Thyroid gland (tissue), 4 donors: ENCODE measurements around the gene GUCY2C. TPM values are rescaled to one million over a fixed set of nuclear protein-coding genes. Genes with fewer than 3 reads are reported as not detected.

ENCODE experiments used
- DNase-seq, 2 donors: peaks; one replicate each; pipeline ENCODE4 v3.0.0-alpha.2; 2019
- H3K27ac ChIP-seq, 3 donors: fragments of 200-600 bp; sonication (generic); 1 replicate in 2 of 3; 2 replicates in 1 of 3; pipeline ENCODE4 v1.5.1; 2016 to 2019; ENCODE audit warnings: mild to moderate bottlenecking in 1 of 3, moderate library complexity in 1 of 3
- H3K27me3 ChIP-seq: fragments of 200-600 bp; sonication (generic); one replicate; pipeline ENCODE4 v1.5.1; 2019
- H3K36me3 ChIP-seq, 2 donors: fragments of 200-600 bp; sonication (generic); one replicate each; pipeline ENCODE4 v1.5.1; 2016 to 2019
- H3K4me1 ChIP-seq, 2 donors: fragments of 200-600 bp; sonication (generic); one replicate each; pipeline ENCODE4 v1.5.1; 2017 to 2019
- H3K4me3 ChIP-seq, 3 donors: fragments of 200-600 bp; sonication (generic); replicated peaks in 1 of 3; 1 replicate in 2 of 3; 2 replicates in 1 of 3; pipeline ENCODE4 v1.5.1; 2016; ENCODE audit warnings: mild to moderate bottlenecking in 1 of 3
- H3K9me3 ChIP-seq: fragments of 200-600 bp; sonication (generic); one replicate; pipeline ENCODE4 v1.5.1; 2017
- POLR2A ChIP-seq, 2 donors: fragments of 450-650 bp; IDR thresholded peaks; one replicate each; pipeline ENCODE4 v1.6.1; 2017; ENCODE audit warnings: antibody characterized with exemption in 2 of 2, mild to moderate bottlenecking in 2 of 2, moderate library complexity in 1 of 2
- WGBS, 2 donors: methylation state at CpG; one replicate each; pipeline ENCODE4 v1.1.5; 2017; 5-methylcytosine and 5-hydroxymethylcytosine counted together
- intact Hi-C: fragments of 100-400 bp; cut with DNase I; formaldehyde crosslinking; loops from one replicate; pipeline ENCODE4 v1.15.1; 2023
- total RNA-seq, 4 donors: library from RNA; depleted of rRNA; stranded (reverse); fragments of >200 nt; gene quantifications; one replicate each; pipeline ENCODE4 v1.2.3, GENCODE V29; 2016
- TF ChIP-seq, protein P1 (sequence below), 6 experiments: fragments of 200-600 bp in 3 of 6; fragments of 450-650 bp in 3 of 6; sonication (generic) in 3 of 6; IDR thresholded peaks; one replicate each; pipeline ENCODE4 v1.5.1; 2016 to 2019; ENCODE audit warnings: antibody characterized with exemption in 6 of 6, mild to moderate bottlenecking in 2 of 6, inconsistent platforms in 1 of 6, moderate library complexity in 1 of 6

Gene GUCY2C
- total RNA-seq, 4 donors from 2014 or later = not detected

DNA sequence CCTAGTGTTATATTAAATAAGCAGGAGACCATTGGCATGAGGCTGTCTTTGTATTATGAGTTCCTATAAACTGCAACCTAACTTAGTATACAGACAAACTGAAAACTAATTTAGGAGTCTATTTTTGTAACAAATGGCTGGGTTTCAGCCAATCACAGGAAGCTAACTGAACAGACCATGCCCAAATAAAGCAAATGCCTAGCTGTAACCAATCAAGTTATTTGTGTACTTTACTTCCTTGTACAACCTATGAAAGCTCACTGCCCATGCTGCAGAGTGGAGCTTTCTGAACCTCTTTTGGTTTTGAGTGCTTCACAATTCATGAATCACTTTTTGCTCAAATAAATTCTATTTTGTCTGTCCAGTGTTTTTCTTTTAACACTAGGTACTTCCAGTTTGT, 41.6 kb downstream of the GUCY2C start:
- no peak for TF ChIP-seq POLR2A (IDR thresholded peaks at IDR 0.05)
- TF ChIP-seq, protein P1, sequence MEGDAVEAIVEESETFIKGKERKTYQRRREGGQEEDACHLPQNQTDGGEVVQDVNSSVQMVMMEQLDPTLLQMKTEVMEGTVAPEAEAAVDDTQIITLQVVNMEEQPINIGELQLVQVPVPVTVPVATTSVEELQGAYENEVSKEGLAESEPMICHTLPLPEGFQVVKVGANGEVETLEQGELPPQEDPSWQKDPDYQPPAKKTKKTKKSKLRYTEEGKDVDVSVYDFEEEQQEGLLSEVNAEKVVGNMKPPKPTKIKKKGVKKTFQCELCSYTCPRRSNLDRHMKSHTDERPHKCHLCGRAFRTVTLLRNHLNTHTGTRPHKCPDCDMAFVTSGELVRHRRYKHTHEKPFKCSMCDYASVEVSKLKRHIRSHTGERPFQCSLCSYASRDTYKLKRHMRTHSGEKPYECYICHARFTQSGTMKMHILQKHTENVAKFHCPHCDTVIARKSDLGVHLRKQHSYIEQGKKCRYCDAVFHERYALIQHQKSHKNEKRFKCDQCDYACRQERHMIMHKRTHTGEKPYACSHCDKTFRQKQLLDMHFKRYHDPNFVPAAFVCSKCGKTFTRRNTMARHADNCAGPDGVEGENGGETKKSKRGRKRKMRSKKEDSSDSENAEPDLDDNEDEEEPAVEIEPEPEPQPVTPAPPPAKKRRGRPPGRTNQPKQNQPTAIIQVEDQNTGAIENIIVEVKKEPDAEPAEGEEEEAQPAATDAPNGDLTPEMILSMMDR (IDR thresholded peaks at IDR 0.05) = no peak
- Histone ChIP-seq H3K9me3 (no peaks in the 10 kb centered on the region), H3K36me3 (no peaks in the 10 kb centered on the region), H3K27me3 (no peaks in the 10 kb centered on the region), H3K4me1 (no peaks in the 10 kb centered on the region), H3K4me3 (no peak overlapping the region), H3K27ac (no peak overlapping the region)
- intact Hi-C loops = no loop called here
- no peak for DNase-seq

DNA sequence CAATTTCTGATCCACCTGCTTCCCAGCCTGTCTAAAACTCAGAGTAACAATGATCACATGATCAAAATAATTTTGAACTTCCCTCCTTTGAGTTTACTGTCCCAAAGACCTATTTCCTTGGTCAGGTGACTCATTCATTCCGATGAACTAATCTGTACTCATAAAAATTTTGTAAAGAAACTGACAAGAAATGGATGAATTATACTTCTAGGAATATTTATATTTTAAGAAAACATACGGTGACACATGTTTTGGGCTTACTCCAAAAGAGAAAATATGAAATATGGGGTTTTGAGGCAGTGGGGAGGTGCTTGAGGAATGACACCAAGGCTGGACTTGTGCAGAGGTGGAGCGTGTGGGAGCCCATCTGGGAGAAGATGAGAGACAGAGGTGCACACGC, 42.0 kb downstream of the GUCY2C start:
- Histone ChIP-seq H3K27me3 (no peaks in the 10 kb centered on the region), H3K36me3 (no peaks in the 10 kb centered on the region), H3K9me3 (no peaks in the 10 kb centered on the region), H3K4me1 (no peaks in the 10 kb centered on the region), H3K4me3 (no peak overlapping the region), H3K27ac (no peak overlapping the region)
- no peak for DNase-seq
- intact Hi-C loops = no loop called here
- TF ChIP-seq, protein P1 (IDR thresholded peaks at IDR 0.05) = no peak
- no peak for TF ChIP-seq POLR2A (IDR thresholded peaks at IDR 0.05)
- 86 to 89% methylated on average over 4 of the region's 4 CpGs for WGBS, 2 donors

DNA sequence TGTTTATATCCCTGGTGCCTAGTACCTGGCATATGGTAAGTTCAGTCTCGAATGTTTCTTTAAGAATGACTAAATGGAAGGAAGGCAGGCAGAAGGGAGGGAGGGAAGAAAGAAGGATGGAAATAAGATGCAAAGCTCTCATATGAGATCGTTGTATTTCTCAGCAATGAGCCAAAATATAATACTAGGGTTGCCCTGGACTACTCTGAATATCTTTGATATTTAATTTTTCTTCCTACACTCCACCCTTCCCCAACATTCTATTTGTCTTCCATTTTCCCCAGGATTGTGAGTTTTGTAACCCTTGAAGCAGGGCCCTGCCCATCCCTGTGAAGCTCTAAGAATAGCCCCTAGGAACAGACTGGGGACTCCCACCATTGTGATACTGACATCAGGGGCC, 43.9 kb downstream of the GUCY2C start:
- Histone ChIP-seq H3K27me3 (no peaks in the 10 kb centered on the region), H3K9me3 (no peaks in the 10 kb centered on the region), H3K27ac (no peak overlapping the region), H3K4me3 (no peak overlapping the region), H3K36me3 (no peaks in the 10 kb centered on the region), H3K4me1 (no peaks in the 10 kb centered on the region)
- WGBS, 2 donors = 88 to 91% methylated on average over 2 of the region's 2 CpGs
- TF ChIP-seq, protein P1 (IDR thresholded peaks at IDR 0.05) = no peak
- no peak for TF ChIP-seq POLR2A (IDR thresholded peaks at IDR 0.05)
- intact Hi-C loops = no loop called here
- DNase-seq = no peak

DNA sequence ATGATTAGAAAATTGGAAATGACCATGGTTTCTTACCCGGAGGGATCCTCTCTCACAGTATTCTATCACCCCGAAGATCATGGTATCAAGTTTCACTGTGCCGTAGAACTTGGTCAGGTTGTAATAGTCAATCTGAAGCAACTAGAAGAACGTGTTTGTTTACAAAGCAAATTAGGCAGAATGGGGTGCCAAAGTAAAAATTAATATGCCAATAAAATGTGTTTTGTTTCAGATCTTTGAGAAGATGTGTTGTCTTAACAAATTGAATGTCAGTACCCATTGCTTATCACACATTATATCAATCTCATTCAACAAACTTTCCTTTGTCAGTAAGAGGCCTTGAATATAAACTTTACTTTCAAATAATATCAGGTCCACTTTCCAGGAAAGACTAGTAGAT, 45.0 kb downstream of the GUCY2C start:
- H3K4me1 ChIP-seq = no peaks in the 10 kb centered on the region
- H3K27me3 ChIP-seq = no peaks in the 10 kb centered on the region
- intact Hi-C loops = no loop called here
- no peaks in the 10 kb centered on the region for H3K36me3 ChIP-seq
- H3K9me3 ChIP-seq = no peaks in the 10 kb centered on the region
- no peak overlapping the region for H3K4me3 ChIP-seq
- WGBS, 2 donors = 74 to 78% methylated on average over 4 of the region's 4 CpGs
- DNase-seq = no peak
- no peak overlapping the region for H3K27ac ChIP-seq
- TF ChIP-seq, protein P1 (IDR thresholded peaks at IDR 0.05) = no peak
- no peak for TF ChIP-seq POLR2A (IDR thresholded peaks at IDR 0.05)

DNA sequence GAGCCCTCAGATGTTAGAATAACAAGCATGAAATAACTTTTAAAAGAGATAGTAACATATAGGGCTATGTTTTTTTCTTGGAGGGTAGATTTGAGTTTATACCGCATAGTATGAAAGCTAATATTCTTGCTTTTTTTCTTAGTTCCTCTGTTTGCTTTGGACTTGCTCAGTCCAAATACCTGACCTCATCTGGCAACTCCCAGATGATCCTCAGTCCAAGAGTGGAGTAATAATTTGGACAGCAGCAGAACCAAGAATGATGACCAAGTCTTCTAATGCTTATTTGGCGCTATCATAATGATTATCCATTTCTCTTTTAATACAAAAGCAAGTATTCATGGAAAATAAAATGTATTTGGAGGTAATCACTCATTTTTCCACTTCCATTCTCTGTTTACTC, 45.6 kb downstream of the GUCY2C start:
- Histone ChIP-seq H3K9me3 (no peaks in the 10 kb centered on the region), H3K27me3 (no peaks in the 10 kb centered on the region), H3K4me3 (no peak overlapping the region), H3K36me3 (no peaks in the 10 kb centered on the region), H3K27ac (no peak overlapping the region), H3K4me1 (no peaks in the 10 kb centered on the region)
- 62 to 77% methylated on average over 2 of the region's 2 CpGs for WGBS, 2 donors
- no peak for DNase-seq
- intact Hi-C loops = no loop called here
- TF ChIP-seq, protein P1 (IDR thresholded peaks at IDR 0.05) = no peak
- no peak for TF ChIP-seq POLR2A (IDR thresholded peaks at IDR 0.05)
